WTC11 (cell line): ENCODE data around the gene TAPBP. TPM values are rescaled to one million over a fixed set of nuclear protein-coding genes. Genes with fewer than 3 reads are reported as not detected.
A peak's percentile ranks its signal among the peaks of the same experiment; 100 is the strongest.

Source experiments
- ATAC-seq: fragments of 200-7000 bp; cut with Tn5 transposase; 2 replicates; pipeline ENCODE4 v1.10.0; 2021; ENCODE audit warnings: mild to moderate bottlenecking, moderate library complexity
- CTCF ChIA-PET: fragments of 300-600 bp; sonication (Branson Sonifier 250); formaldehyde crosslinking; loops from one replicate; lab custom pipeline; 2021; ENCODE audit warnings: antibody characterized with exemption; lab: Charles Lee
- POLR2A ChIA-PET: fragments of 350-600 bp; sonication (Branson Sonifier 250); formaldehyde crosslinking; loops from one replicate; lab custom pipeline; 2021; ENCODE audit warnings: antibody characterized with exemption; lab: Charles Lee
- DNase-seq: peaks from one replicate; pipeline ENCODE4 v3.0.0; 2021; ENCODE audit warnings: low spot score
- H3K27ac Mint-ChIP-seq: 2 replicates; pipeline ENCODE4 v1.8.0; 2021; ENCODE audit warnings: mixed read lengths
- H3K27me3 Mint-ChIP-seq: 2 replicates; pipeline ENCODE4 v1.8.0; 2021; ENCODE audit warnings: low read depth, mild to moderate bottlenecking, moderate library complexity, mixed read lengths
- H3K36me3 Mint-ChIP-seq: 2 replicates; pipeline ENCODE4 v1.8.0; 2021; ENCODE audit warnings: mixed read lengths
- H3K4me1 Mint-ChIP-seq: 2 replicates; pipeline ENCODE4 v1.8.0; 2022; ENCODE audit warnings: mixed read lengths
- H3K4me3 Mint-ChIP-seq: 2 replicates; pipeline ENCODE4 v1.8.0; 2021; ENCODE audit warnings: mild to moderate bottlenecking, moderate library complexity, mixed read lengths
- H3K9me3 Mint-ChIP-seq: 2 replicates; pipeline ENCODE4 v1.8.0; 2021; ENCODE audit warnings: mixed read lengths
- AFF4 ChIP-seq: sonication (generic); formaldehyde crosslinking; IDR thresholded peaks from 2 replicates; pipeline ENCODE4 v1.8.1; 2023; ENCODE audit warnings: mild to moderate bottlenecking, missing genetic modification reagents, borderline replicate concordance
- AR ChIP-seq: fragments of 250-450 bp; sonication (Bioruptor Pico); IDR thresholded peaks from 2 replicates; pipeline ENCODE4 v1.9.0; 2021; ENCODE audit warnings: mild to moderate bottlenecking
- E2F1 ChIP-seq: sonication (generic); formaldehyde crosslinking; IDR thresholded peaks from 2 replicates; pipeline ENCODE4 v1.8.0; 2022; ENCODE audit warnings: mild to moderate bottlenecking, missing genetic modification reagents
- EMX1 ChIP-seq: fragments of 250-450 bp; sonication (Bioruptor Pico); IDR thresholded peaks from 2 replicates; pipeline ENCODE4 v1.8.0; 2021; ENCODE audit warnings: mild to moderate bottlenecking
- ETV6 ChIP-seq: sonication (generic); formaldehyde crosslinking; IDR thresholded peaks from 2 replicates; pipeline ENCODE4 v1.8.1; 2022; ENCODE audit warnings: mild to moderate bottlenecking, missing genetic modification reagents
- FOXJ3 ChIP-seq: sonication (generic); formaldehyde crosslinking; IDR thresholded peaks from 2 replicates; pipeline ENCODE4 v1.9.0; 2021; ENCODE audit warnings: missing genetic modification reagents, mild to moderate bottlenecking, borderline replicate concordance
- FOXK1 ChIP-seq: sonication (generic); formaldehyde crosslinking; IDR thresholded peaks from 2 replicates; pipeline ENCODE4 v1.8.0; 2022; ENCODE audit warnings: mild to moderate bottlenecking, moderate library complexity, missing genetic modification reagents
- JUN ChIP-seq: sonication (generic); formaldehyde crosslinking; IDR thresholded peaks from 2 replicates; pipeline ENCODE4 v1.8.0; 2023; ENCODE audit warnings: mild to moderate bottlenecking, missing genetic modification reagents
- MAX ChIP-seq: sonication (generic); formaldehyde crosslinking; IDR thresholded peaks from 2 replicates; pipeline ENCODE4 v1.8.0; 2022; ENCODE audit warnings: mild to moderate bottlenecking, missing genetic modification reagents
- PRRX2 ChIP-seq: fragments of 250-450 bp; sonication (Bioruptor Pico); IDR thresholded peaks from 2 replicates; pipeline ENCODE4 v1.8.0; 2021; ENCODE audit warnings: mild to moderate bottlenecking
- SOX15 ChIP-seq: fragments of 250-450 bp; sonication (Bioruptor Pico); IDR thresholded peaks from 2 replicates; pipeline ENCODE4 v1.9.0; 2021; ENCODE audit warnings: mild to moderate bottlenecking
- STAT6 ChIP-seq: sonication (generic); formaldehyde crosslinking; conservative IDR thresholded peaks from 2 replicates; pipeline ENCODE4 v1.8.1; 2023; ENCODE audit warnings: mild to moderate bottlenecking, low read depth, missing genetic modification reagents, moderate library complexity
- USF2 ChIP-seq: sonication (generic); formaldehyde crosslinking; IDR thresholded peaks from 2 replicates; pipeline ENCODE4 v1.8.1; 2023; ENCODE audit warnings: mild to moderate bottlenecking, missing genetic modification reagents, moderate library complexity
- ZMAT4 ChIP-seq: fragments of 250-450 bp; sonication (Bioruptor Pico); IDR thresholded peaks from 2 replicates; pipeline ENCODE4 v1.9.0; 2021; ENCODE audit warnings: mild to moderate bottlenecking
- ZNF317 ChIP-seq: sonication (generic); formaldehyde crosslinking; IDR thresholded peaks from 2 replicates; pipeline ENCODE4 v1.8.1; 2023; ENCODE audit warnings: low read depth, mild to moderate bottlenecking, moderate library complexity, missing genetic modification reagents, borderline replicate concordance
- total RNA-seq: library from RNA; stranded (reverse); gene quantifications from 3 replicates; pipeline ENCODE4 v1.2.3, GENCODE V29; 2021

The TAPBP gene
- total RNA-seq, 1 experiment from 2014 or later = 43.5 TPM

GRCh38 chr6:33288141-33288920 is 25.5 kb downstream of the TAPBP start:
- POLR2A ChIA-PET = interaction anchor here (1.6 to 3.6 kb wide), 4 partner anchors 9 to 143 kb away, joined by 4 to 27 read pairs (median 7); partner anchors contain the start of genes B3GALT4, RPS18 and VPS52
- peak overlapping the region; percentile 57; the same call in 1 of the 2 replicates for H3K27ac Mint-ChIP-seq
- DNase-seq = no peak
- H3K4me1 Mint-ChIP-seq = peaks cover 22% of the 10 kb centered on the region
- no peaks in the 10 kb centered on the region for H3K9me3 Mint-ChIP-seq
- TF ChIP-seq JUN (CRISPR knock-in tag) (no peak), SOX15 (CRISPR knock-in tag) (no peak), FOXJ3 (CRISPR knock-in tag) (no peak), MAX (peak; percentile 32; the same call in 1 of the 2 replicates), AFF4 (no peak), AR (CRISPR knock-in tag) (no peak)
- TF ChIP-seq, all 79 proteins: peak for 1
- CTCF ChIA-PET = interaction anchor here (0.5 to 3.3 kb wide), 8 partner anchors 10 to 130 kb away, joined by 3 to 36 read pairs (median 4); partner anchors contain the start of genes B3GALT4, CUTA, RGL2 and ZBTB22
- Mint-ChIP-seq H3K27me3 (no peaks in the 10 kb centered on the region), H3K36me3 (peaks cover 38% of the 10 kb centered on the region), H3K4me3 (peak overlapping the region; percentile 99)
- no peak for ATAC-seq

GRCh38 chr6:33286946-33287914 is 26.6 kb downstream of the TAPBP start:
- Mint-ChIP-seq H3K4me1 (peaks cover 22% of the 10 kb centered on the region), H3K27me3 (no peaks in the 10 kb centered on the region), H3K27ac (no peak overlapping the region), H3K9me3 (no peaks in the 10 kb centered on the region), H3K36me3 (peaks cover 33% of the 10 kb centered on the region), H3K4me3 (peak overlapping the region; percentile 99)
- ATAC-seq (no peak), DNase-seq (no peak)
- POLR2A ChIA-PET = interaction anchor here (3.6 kb wide), 1 partner anchor 10 kb away, joined by 27 read pairs; the partner anchor contains the start of gene B3GALT4
- CTCF ChIA-PET = interaction anchor here (1.2 kb wide), 1 partner anchor 12 kb away, joined by 3 read pairs; no protein-coding TSS in a partner anchor
- TF ChIP-seq EMX1 (CRISPR knock-in tag) = no peak
- TF ChIP-seq ZNF317 (CRISPR knock-in tag) = no peak
- TF ChIP-seq ETV6 (CRISPR knock-in tag) = no peak
- TF ChIP-seq FOXK1 = no peak
- TF ChIP-seq USF2 = no peak
- TF ChIP-seq E2F1 (CRISPR knock-in tag) = no peak
- TF ChIP-seq ZMAT4 (CRISPR knock-in tag) = no peak
- TF ChIP-seq STAT6 (CRISPR knock-in tag) = no peak
- no peak for TF ChIP-seq PRRX2 (CRISPR knock-in tag)
